Measurements from ENCODE around the gene MIS12.

GRCh38 chr17:5437721-5438317, 48.5 kb upstream of the MIS12 start:
- TF ChIP-seq, protein P1, sequence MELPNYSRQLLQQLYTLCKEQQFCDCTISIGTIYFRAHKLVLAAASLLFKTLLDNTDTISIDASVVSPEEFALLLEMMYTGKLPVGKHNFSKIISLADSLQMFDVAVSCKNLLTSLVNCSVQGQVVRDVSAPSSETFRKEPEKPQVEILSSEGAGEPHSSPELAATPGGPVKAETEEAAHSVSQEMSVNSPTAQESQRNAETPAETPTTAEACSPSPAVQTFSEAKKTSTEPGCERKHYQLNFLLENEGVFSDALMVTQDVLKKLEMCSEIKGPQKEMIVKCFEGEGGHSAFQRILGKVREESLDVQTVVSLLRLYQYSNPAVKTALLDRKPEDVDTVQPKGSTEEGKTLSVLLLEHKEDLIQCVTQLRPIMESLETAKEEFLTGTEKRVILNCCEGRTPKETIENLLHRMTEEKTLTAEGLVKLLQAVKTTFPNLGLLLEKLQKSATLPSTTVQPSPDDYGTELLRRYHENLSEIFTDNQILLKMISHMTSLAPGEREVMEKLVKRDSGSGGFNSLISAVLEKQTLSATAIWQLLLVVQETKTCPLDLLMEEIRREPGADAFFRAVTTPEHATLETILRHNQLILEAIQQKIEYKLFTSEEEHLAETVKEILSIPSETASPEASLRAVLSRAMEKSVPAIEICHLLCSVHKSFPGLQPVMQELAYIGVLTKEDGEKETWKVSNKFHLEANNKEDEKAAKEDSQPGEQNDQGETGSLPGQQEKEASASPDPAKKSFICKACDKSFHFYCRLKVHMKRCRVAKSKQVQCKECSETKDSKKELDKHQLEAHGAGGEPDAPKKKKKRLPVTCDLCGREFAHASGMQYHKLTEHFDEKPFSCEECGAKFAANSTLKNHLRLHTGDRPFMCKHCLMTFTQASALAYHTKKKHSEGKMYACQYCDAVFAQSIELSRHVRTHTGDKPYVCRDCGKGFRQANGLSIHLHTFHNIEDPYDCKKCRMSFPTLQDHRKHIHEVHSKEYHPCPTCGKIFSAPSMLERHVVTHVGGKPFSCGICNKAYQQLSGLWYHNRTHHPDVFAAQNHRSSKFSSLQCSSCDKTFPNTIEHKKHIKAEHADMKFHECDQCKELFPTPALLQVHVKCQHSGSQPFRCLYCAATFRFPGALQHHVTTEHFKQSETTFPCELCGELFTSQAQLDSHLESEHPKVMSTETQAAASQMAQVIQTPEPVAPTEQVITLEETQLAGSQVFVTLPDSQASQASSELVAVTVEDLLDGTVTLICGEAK (IDR thresholded peaks at IDR 0.05): no peak
- TF ChIP-seq, protein P1 (CRISPR knock-in tag; IDR thresholded peaks at IDR 0.05): no peak
- TF ChIP-seq ZHX1 (CRISPR knock-in tag; IDR thresholded peaks at IDR 0.05; ENCODE audit: low read depth): no peak
- TF ChIP-seq USF2 (IDR thresholded peaks at IDR 0.05; ENCODE audit: low read depth, low read length): no peak
- TF ChIP-seq USF2 (CRISPR knock-in tag; IDR thresholded peaks at IDR 0.05; ENCODE audit: borderline replicate concordance): no peak
- TF ChIP-seq EZH2 (conservative IDR thresholded peaks at IDR 0.05; ENCODE audit: low read depth, low read length): no peak
- TF ChIP-seq, protein P2, sequence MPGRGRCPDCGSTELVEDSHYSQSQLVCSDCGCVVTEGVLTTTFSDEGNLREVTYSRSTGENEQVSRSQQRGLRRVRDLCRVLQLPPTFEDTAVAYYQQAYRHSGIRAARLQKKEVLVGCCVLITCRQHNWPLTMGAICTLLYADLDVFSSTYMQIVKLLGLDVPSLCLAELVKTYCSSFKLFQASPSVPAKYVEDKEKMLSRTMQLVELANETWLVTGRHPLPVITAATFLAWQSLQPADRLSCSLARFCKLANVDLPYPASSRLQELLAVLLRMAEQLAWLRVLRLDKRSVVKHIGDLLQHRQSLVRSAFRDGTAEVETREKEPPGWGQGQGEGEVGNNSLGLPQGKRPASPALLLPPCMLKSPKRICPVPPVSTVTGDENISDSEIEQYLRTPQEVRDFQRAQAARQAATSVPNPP (CRISPR knock-in tag; IDR thresholded peaks at IDR 0.05): no peak
- no peak for TF ChIP-seq POLR2A (IDR thresholded peaks at IDR 0.05; ENCODE audit: insufficient read depth in 1 of 2, low read depth in 2 of 2, low read length in 2 of 2)
- no peak for TF ChIP-seq FUBP1 (CRISPR knock-in tag; IDR thresholded peaks at IDR 0.05; ENCODE audit: borderline replicate concordance)

All from HepG2 (cell line).